UCSD-AML1 (cell line): ENCODE measurements around the gene GJB5.

ENCODE experiments used
- DNase-seq: peaks from one replicate; lab custom pipeline; 2025; ENCODE audit not compliant: unreplicated experiment; lab: John Stamatoyannopoulos, UW

The GJB5 gene

GRCh38 chr1:34744851-34745250, 10.0 kb upstream of the GJB5 start:
- no peak for DNase-seq

GRCh38 chr1:34745666-34746065, 9.2 kb upstream of the GJB5 start:
- DNase-seq: no peak

GRCh38 chr1:34746101-34746500, 8.7 kb upstream of the GJB5 start:
- no peak for DNase-seq

GRCh38 chr1:34746785-34747637, 7.8 kb upstream of the GJB5 start:
- DNase-seq: no peak

GRCh38 chr1:34747638-34747941, 7.3 kb upstream of the GJB5 start:
- no peak for DNase-seq

GRCh38 chr1:34749992-34750391, 4.9 kb upstream of the GJB5 start:
- no peak for DNase-seq

GRCh38 chr1:34750610-34751009, 4.2 kb upstream of the GJB5 start:
- DNase-seq: no peak

- no peak for DNase-seq
These were observed 1.7 kb upstream of the GJB5 start for GRCh38 chr1:34753163-34753562.

- no peak for DNase-seq
These were observed 1.1 kb downstream of the GJB5 start for GRCh38 chr1:34755961-34756360.

GRCh38 chr1:34757386-34757785, 2.5 kb downstream of the GJB5 start:
- no peak for DNase-seq

- no peak for DNase-seq
These were observed 3.9 kb downstream of the GJB5 start for GRCh38 chr1:34758751-34759150.

- DNase-seq: no peak
These were observed 4.9 kb downstream of the GJB5 start, which contains the start of gene GJB4 for GRCh38 chr1:34759503-34760357. GJB4 (plus strand) TSS chr1:34759740; CDS start chr1:34761255, 1,515 bp downstream.

- no peak for DNase-seq
These were observed 6.4 kb downstream of the GJB5 start for GRCh38 chr1:34761176-34761761.

- no peak for DNase-seq
These were observed 7.0 kb downstream of the GJB5 start for GRCh38 chr1:34761776-34762307.

GRCh38 chr1:34762474-34763141, 7.8 kb downstream of the GJB5 start:
- DNase-seq: no peak

GRCh38 chr1:34763142-34763781, 8.4 kb downstream of the GJB5 start:
- DNase-seq: no peak

GRCh38 chr1:34768856-34769255, 14.0 kb downstream of the GJB5 start:
- no peak for DNase-seq

GRCh38 chr1:34770891-34771504, 16.2 kb downstream of the GJB5 start:
- DNase-seq: no peak

GRCh38 chr1:34771573-34772371, 16.9 kb downstream of the GJB5 start:
- DNase-seq: no peak
